IMR-90 (cell line): ENCODE results near the gene SEMA3E.

ENCODE experiments used
- CHD1 ChIP-seq: IDR thresholded peaks from 2 replicates; pipeline ENCODE4 v1.6.1; 2012; ENCODE audit warnings: low read depth, low read length, improper control_type of control experiment
- CTCF ChIP-seq: conservative IDR thresholded peaks from 2 replicates; pipeline ENCODE4 v1.5.1; 2012; ENCODE audit warnings: mild to moderate bottlenecking, low read depth, low read length, improper control_type of control experiment
- ELK1 ChIP-seq: fragments of 150-350 bp; IDR thresholded peaks from 2 replicates; pipeline ENCODE4 v1.6.1; 2016; ENCODE audit warnings: low read depth, mild to moderate bottlenecking, low read length, moderate library complexity, borderline replicate concordance
- FOS ChIP-seq: fragments of 150-350 bp; IDR thresholded peaks from 2 replicates; pipeline ENCODE4 v1.6.1; 2016; ENCODE audit warnings: low read depth, low read length
- MAFK ChIP-seq: IDR thresholded peaks from 2 replicates; pipeline ENCODE4 v1.6.1; 2012; ENCODE audit warnings: low read depth, low read length, improper control_type of control experiment
- POLR2A ChIP-seq: IDR thresholded peaks from 2 replicates; pipeline ENCODE4 v1.6.1; 2012; ENCODE audit warnings: mild to moderate bottlenecking, low read depth, low read length
- RAD21 ChIP-seq: IDR thresholded peaks from 2 replicates; pipeline ENCODE4 v1.6.1; 2012; ENCODE audit warnings: low read length, improper control_type of control experiment
- SMC3 ChIP-seq: fragments of 150-350 bp; IDR thresholded peaks from 2 replicates; pipeline ENCODE4 v1.6.1; 2016; ENCODE audit warnings: low read depth, mild to moderate bottlenecking, antibody characterized with exemption, low read length, moderate library complexity
- USF2 ChIP-seq: fragments of 150-350 bp; IDR thresholded peaks from 2 replicates; pipeline ENCODE4 v1.6.1; 2017; ENCODE audit warnings: mild to moderate bottlenecking, antibody characterized with exemption, low read length, low read depth

DNA sequence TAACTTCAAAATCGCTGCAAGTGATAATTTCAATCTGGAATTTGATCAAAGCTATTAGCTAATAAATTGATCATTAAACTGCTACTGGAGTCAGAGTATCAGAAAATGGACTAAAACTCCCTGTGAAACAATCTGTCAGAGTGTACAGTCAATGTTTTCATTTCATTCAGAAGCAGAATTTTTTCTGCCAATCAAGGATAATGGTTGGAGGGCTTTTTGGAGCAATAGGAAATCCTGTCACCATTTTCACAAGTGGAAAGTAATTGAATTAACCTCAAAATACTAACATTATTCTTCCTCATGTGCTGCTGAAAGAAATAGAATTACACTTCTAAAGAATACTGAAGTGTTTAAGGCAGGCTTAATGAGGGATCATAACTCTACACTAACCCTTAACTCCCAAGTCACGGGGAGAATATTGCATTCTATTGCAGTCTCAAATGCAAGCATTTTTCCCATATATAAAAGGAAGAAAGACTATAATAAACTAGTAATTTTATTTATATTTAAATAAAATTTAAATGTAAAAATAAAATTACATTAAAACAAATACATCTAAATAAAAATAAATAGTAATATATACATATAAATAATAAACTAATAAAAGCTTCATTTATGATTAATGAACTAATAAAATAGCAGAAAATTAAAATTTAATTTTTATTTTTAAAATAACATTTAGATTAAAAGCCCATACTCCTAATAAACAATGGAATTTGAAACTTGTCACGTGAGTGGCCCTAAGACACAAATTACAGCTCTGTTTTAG lies 67.1 kb downstream of the SEMA3E start:
- TF ChIP-seq CTCF (no peak), POLR2A (no peak), MAFK (no peak), RAD21 (no peak), FOS (no peak), ELK1 (no peak), CHD1 (no peak), SMC3 (no peak), USF2 (no peak)
